MCF 10A (cell line): ENCODE measurements around the gene FXYD2. TPM values are rescaled to one million over a fixed set of nuclear protein-coding genes. Genes with fewer than 3 reads are reported as not detected.

Experiments
- BruUV-seq: library from RNA; stranded (reverse); fragments of 400-500 nt; replicated peaks from 2 replicates; lab custom pipeline; 2021; lab: Mats Ljungman, UMichigan
- CTCF ChIA-PET: fragments of 300-600 bp; sonication (Branson Sonifier 250); formaldehyde crosslinking; extraction: SDS; loops from one replicate; lab custom pipeline; 2021; ENCODE audit warnings: antibody characterized with exemption, inconsistent platforms; lab: Yijun Ruan, JAX
- POLR2A ChIA-PET: fragments of 300-600, 350-650 bp; sonication (Branson Sonifier 250); formaldehyde crosslinking; extraction: SDS; loops from one replicate; lab custom pipeline; 2020; ENCODE audit warnings: antibody characterized with exemption, inconsistent platforms; lab: Yijun Ruan, JAX
- DNase-seq: peaks from one replicate; pipeline ENCODE4 v3.0.0-alpha.2; 2018; ENCODE audit not compliant: unreplicated experiment
- H3K27ac Mint-ChIP-seq: one replicate; pipeline ENCODE4 v1.8.0; 2022; ENCODE audit warnings: mild to moderate bottlenecking, low read depth, mixed read lengths; ENCODE audit not compliant: unreplicated experiment
- H3K27me3 Mint-ChIP-seq: one replicate; pipeline ENCODE4 v1.8.0; 2022; ENCODE audit warnings: mixed read lengths; ENCODE audit not compliant: insufficient read depth, unreplicated experiment
- H3K36me3 Mint-ChIP-seq: one replicate; pipeline ENCODE4 v1.8.0; 2022; ENCODE audit warnings: mild to moderate bottlenecking, moderate library complexity, mixed read lengths; ENCODE audit not compliant: insufficient read depth, unreplicated experiment
- H3K4me1 Mint-ChIP-seq: one replicate; pipeline ENCODE4 v1.8.0; 2022; ENCODE audit warnings: mixed read lengths; ENCODE audit not compliant: insufficient read depth, unreplicated experiment
- H3K4me3 Mint-ChIP-seq: one replicate; pipeline ENCODE4 v1.8.0; 2022; ENCODE audit warnings: mild to moderate bottlenecking, moderate library complexity, mixed read lengths; ENCODE audit not compliant: unreplicated experiment
- H3K9me3 Mint-ChIP-seq: one replicate; pipeline ENCODE4 v1.8.0; 2022; ENCODE audit warnings: mixed read lengths; ENCODE audit not compliant: unreplicated experiment
- CTCF ChIP-seq: fragments of 200-600 bp; IDR thresholded peaks from one replicate; pipeline ENCODE4 v1.8.0; 2022; ENCODE audit warnings: antibody characterized with exemption, mild to moderate bottlenecking; ENCODE audit not compliant: unreplicated experiment
- intact Hi-C: fragments of 100-400 bp; cut with micrococcal nuclease; formaldehyde crosslinking; loops from 2 replicates; pipeline ENCODE4 v1.14.1; 2022
- total RNA-seq: library from RNA; stranded (reverse); gene quantifications from 2 replicates; pipeline ENCODE4 v1.2.3, GENCODE V29; 2022

Gene FXYD2
- total RNA-seq, 1 experiment from 2014 or later, result not detected

- Mint-ChIP-seq H3K4me3 (no peak overlapping the region), H3K9me3 (no peaks in the 10 kb centered on the region), H3K27me3 (peaks cover 18% of the 10 kb centered on the region), H3K4me1 (no peaks in the 10 kb centered on the region), H3K27ac (no peak overlapping the region), H3K36me3 (peaks cover 5% of the 10 kb centered on the region)
- peak; percentile 29 for DNase-seq
- TF ChIP-seq CTCF, result no peak
- ChIA-PET CTCF (interaction anchor here (0.6 to 7.7 kb wide), 20 partner anchors 8 to 538 kb away, joined by 3 to 200 read pairs (median 4); partner anchors contain the start of gene FXYD2), POLR2A (interaction anchor here (2.2 kb wide), 1 partner anchor 104 kb away, joined by 7 read pairs; no protein-coding TSS in a partner anchor)
- intact Hi-C loops, result no loop called here
- no TSS peak for BruUV-seq
These were observed 17.8 kb upstream of the FXYD2 start for GRCh38 chr11:117842131-117842941.

- Mint-ChIP-seq H3K36me3 (peaks cover 6% of the 10 kb centered on the region), H3K9me3 (no peaks in the 10 kb centered on the region), H3K27me3 (peaks cover 25% of the 10 kb centered on the region), H3K4me3 (no peak overlapping the region), H3K27ac (no peak overlapping the region), H3K4me1 (no peaks in the 10 kb centered on the region)
- DNase-seq, result no peak
- ChIA-PET POLR2A (interaction anchor here (2.2 kb wide), 1 partner anchor 105 kb away, joined by 7 read pairs; no protein-coding TSS in a partner anchor), CTCF (interaction anchor here (0.8 to 7.7 kb wide), 4 partner anchors 8 to 104 kb away, joined by 3 to 200 read pairs (median 28); no protein-coding TSS in a partner anchor)
- BruUV-seq, result no TSS peak
- intact Hi-C loops, result no loop called here
- no peak for TF ChIP-seq CTCF
These were observed 17.0 kb upstream of the FXYD2 start for GRCh38 chr11:117841551-117842031.

- no peak overlapping the region for H3K27ac Mint-ChIP-seq
- POLR2A ChIA-PET, result interaction anchor here (2.2 kb wide), 1 partner anchor 106 kb away, joined by 7 read pairs; no protein-coding TSS in a partner anchor
These were observed 16.5 kb upstream of the FXYD2 start for GRCh38 chr11:117840881-117841550.

More at GRCh38 chr11:117840881-117841550, 16.5 kb upstream of the FXYD2 start:
- Mint-ChIP-seq H3K9me3 (no peaks in the 10 kb centered on the region), H3K27me3 (peaks cover 31% of the 10 kb centered on the region), H3K4me1 (no peaks in the 10 kb centered on the region), H3K4me3 (no peak overlapping the region), H3K36me3 (peaks cover 6% of the 10 kb centered on the region)
- no TSS peak for BruUV-seq
- intact Hi-C loops, result no loop called here
- TF ChIP-seq CTCF, result no peak
- no peak for DNase-seq
- CTCF ChIA-PET, result interaction anchor here (0.6 to 7.7 kb wide), 3 partner anchors 20 to 113 kb away, joined by 3 to 200 read pairs (median 5); no protein-coding TSS in a partner anchor
